H1 (cell line): ENCODE data around the gene PTPRJ. TPM values are rescaled to one million over a fixed set of nuclear protein-coding genes. Genes with fewer than 3 reads are reported as not detected.

Source experiments
- CTCF ChIA-PET: fragments of 300-600 bp; sonication (Branson Sonifier 250); formaldehyde crosslinking; loops from one replicate; lab custom pipeline; 2021; ENCODE audit not compliant: partially characterized antibody; lab: Charles Lee
- POLR2A ChIA-PET: fragments of 300-600 bp; sonication (Branson Sonifier 250); formaldehyde crosslinking; loops from one replicate; lab custom pipeline; 2021; ENCODE audit warnings: inconsistent platforms; ENCODE audit not compliant: partially characterized antibody; lab: Charles Lee
- DNase-seq, 2 experiments: peaks; one replicate each; pipeline versions ENCODE4 v3.0.0 to v3.0.0-alpha.2; 2010 to 2022; ENCODE audit warnings: low spot score in 2 of 2, low read depth in 1 of 2, mixed read lengths in 1 of 2
- FAIRE-seq: peaks from 2 replicates; lab custom pipeline; 2011; peaks lifted over from hg19 to GRCh38; lab: Jason Lieb, UNC
- H2AFZ ChIP-seq: 2 replicates; pipeline ENCODE4 v1.8.1; 2012; ENCODE audit warnings: low read length, inconsistent platforms
- H2AK5ac ChIP-seq: 2 replicates; pipeline ENCODE4 v1.6.1; 2013; ENCODE audit warnings: low read depth, low read length
- H2BK120ac ChIP-seq: replicated peaks from 2 replicates; pipeline ENCODE3; 2013; ENCODE audit warnings: low read depth, low read length, inconsistent platforms
- H2BK12ac ChIP-seq: 2 replicates; pipeline ENCODE4 v1.6.1; 2013; ENCODE audit warnings: low read depth, low read length
- H2BK15ac ChIP-seq: 2 replicates; pipeline ENCODE4 v1.6.1; 2013; ENCODE audit warnings: low read length
- H2BK20ac ChIP-seq: 2 replicates; pipeline ENCODE4 v1.6.1; 2013; ENCODE audit warnings: low read length
- H2BK5ac ChIP-seq: 2 replicates; pipeline ENCODE4 v1.6.1; 2013; ENCODE audit warnings: low read depth, low read length
- H3K14ac ChIP-seq: 2 replicates; pipeline ENCODE4 v1.6.1; 2013; ENCODE audit warnings: inconsistent platforms; ENCODE audit not compliant: insufficient read length
- H3K18ac ChIP-seq: 2 replicates; pipeline ENCODE4 v1.6.1; 2013; ENCODE audit warnings: low read length; ENCODE audit errors: extremely low read depth
- H3K23ac ChIP-seq: 2 replicates; pipeline ENCODE4 v1.6.1; 2013; ENCODE audit warnings: inconsistent platforms; ENCODE audit not compliant: insufficient read length
- H3K23me2 ChIP-seq: 2 replicates; pipeline ENCODE4 v1.6.1; 2013; ENCODE audit warnings: low read depth, low read length
- H3K27ac ChIP-seq: 2 replicates; pipeline ENCODE4 v1.6.1; 2011; ENCODE audit warnings: low read depth, low read length, inconsistent platforms
- H3K27me3 ChIP-seq, 4 experiments: replicated peaks in 1 of 4; 1 replicate in 1 of 4; 2 replicates in 3 of 4; pipeline versions ENCODE4 v1.6.1 to v1.8.1; 2011 to 2013; ENCODE audit warnings: low read length in 3 of 4, mild to moderate bottlenecking in 3 of 4, inconsistent platforms in 2 of 4, mixed read lengths in 2 of 4, moderate library complexity in 1 of 4; ENCODE audit not compliant: control insufficient read depth in 3 of 4, insufficient read depth in 3 of 4; ENCODE audit errors: extremely low read depth in 1 of 4
- H3K36me3 ChIP-seq, 4 experiments: 2 replicates each; pipeline versions ENCODE4 v1.6.1 to v1.8.1; 2011 to 2013; ENCODE audit warnings: mild to moderate bottlenecking in 4 of 4, low read length in 3 of 4, moderate library complexity in 2 of 4, control low read depth in 1 of 4, inconsistent platforms in 1 of 4; ENCODE audit not compliant: insufficient read depth in 4 of 4, control insufficient read depth in 2 of 4
- H3K4ac ChIP-seq: replicated peaks from 2 replicates; pipeline ENCODE3; 2013; ENCODE audit warnings: low read length, low read depth, mixed read lengths, inconsistent platforms; ENCODE audit not compliant: insufficient read length
- H3K4me1 ChIP-seq, 4 experiments: replicated peaks in 1 of 4; 1 replicate in 1 of 4; 2 replicates in 3 of 4; pipeline versions ENCODE4 v1.6.1 to v1.8.1; 2011 to 2013; ENCODE audit warnings: low read length in 3 of 4, inconsistent platforms in 2 of 4, mixed read lengths in 1 of 4; ENCODE audit not compliant: insufficient read depth in 4 of 4, control insufficient read depth in 3 of 4
- H3K4me2 ChIP-seq, 2 experiments: 2 replicates each; pipeline versions ENCODE4 v1.6.1 to v1.8.1; 2011 to 2013; ENCODE audit warnings: low read depth in 2 of 2, low read length in 2 of 2, control low read depth in 1 of 2, inconsistent platforms in 1 of 2, mild to moderate bottlenecking in 1 of 2; ENCODE audit not compliant: insufficient read depth in 1 of 2
- H3K4me3 ChIP-seq, 4 experiments: fragments of 200-600, 300-600 bp in 1 of 4; sonication (generic), shearing (Covaris generic), sonication (Bioruptor Twin) in 1 of 4; 2 replicates each; pipeline versions ENCODE4 v1.5.1 to v1.8.1; 2011 to 2016; ENCODE audit warnings: low read length in 4 of 4, low read depth in 3 of 4, control low read depth in 2 of 4, inconsistent platforms in 2 of 4, mild to moderate bottlenecking in 2 of 4, mixed read lengths in 1 of 4, moderate library complexity in 1 of 4; ENCODE audit not compliant: insufficient read depth in 2 of 4; ENCODE audit errors: extremely low read depth in 1 of 4
- H3K56ac ChIP-seq: replicated peaks from 2 replicates; pipeline ENCODE3; 2013; ENCODE audit warnings: low read depth, mild to moderate bottlenecking, mixed read lengths, low read length, inconsistent platforms; ENCODE audit not compliant: insufficient read length
- H3K79me1 ChIP-seq: 2 replicates; pipeline ENCODE4 v1.6.1; 2013; ENCODE audit warnings: low read depth, low read length, control low read depth
- H3K79me2 ChIP-seq, 2 experiments: 2 replicates each; pipeline versions ENCODE4 v1.6.1 to v1.8.1; 2012 to 2013; ENCODE audit warnings: low read length in 2 of 2, mild to moderate bottlenecking in 2 of 2, inconsistent platforms in 1 of 2; ENCODE audit not compliant: insufficient read depth in 2 of 2, control insufficient read depth in 1 of 2
- H3K9ac ChIP-seq, 4 experiments: replicated peaks in 1 of 4; 1 replicate in 1 of 4; 2 replicates in 3 of 4; pipeline versions ENCODE4 v1.6.1 to v1.8.1; 2011 to 2013; ENCODE audit warnings: low read depth in 3 of 4, low read length in 3 of 4, control low read depth in 2 of 4, mild to moderate bottlenecking in 2 of 4, moderate library complexity in 2 of 4, inconsistent platforms in 1 of 4; ENCODE audit errors: extremely low read depth in 1 of 4
- H3K9me3 ChIP-seq, 2 experiments: 2 replicates each; pipeline versions ENCODE4 v1.6.1 to v1.8.1; 2012 to 2013; ENCODE audit warnings: mild to moderate bottlenecking in 2 of 2, moderate library complexity in 2 of 2, control low read depth in 1 of 2, inconsistent platforms in 1 of 2, low read depth in 1 of 2, low read length in 1 of 2, mixed read lengths in 1 of 2; ENCODE audit not compliant: insufficient read depth in 2 of 2
- H4K20me1 ChIP-seq, 2 experiments: replicated peaks in 1 of 2; 2 replicates each; pipeline versions ENCODE3 to v1.8.1; 2011 to 2013; ENCODE audit warnings: inconsistent platforms in 2 of 2, low read length in 2 of 2, mild to moderate bottlenecking in 1 of 2; ENCODE audit not compliant: insufficient read depth in 2 of 2, control insufficient read depth in 1 of 2
- H4K5ac ChIP-seq: 2 replicates; pipeline ENCODE4 v1.6.1; 2013; ENCODE audit warnings: low read length, low read depth, mixed read lengths, inconsistent platforms; ENCODE audit not compliant: insufficient read length
- H4K8ac ChIP-seq: 2 replicates; pipeline ENCODE4 v1.8.0; 2013; ENCODE audit warnings: mild to moderate bottlenecking, moderate library complexity, low read length, inconsistent platforms; ENCODE audit not compliant: insufficient read depth; ENCODE audit errors: extremely low read depth
- H4K91ac ChIP-seq: replicated peaks from 2 replicates; pipeline ENCODE3; 2013; ENCODE audit warnings: low read length, mixed read lengths, inconsistent platforms; ENCODE audit not compliant: insufficient read length
- HDAC6 ChIP-seq: IDR thresholded peaks from one replicate; pipeline ENCODE4 v1.7.1; 2012; ENCODE audit warnings: low read depth, mild to moderate bottlenecking, inconsistent platforms, low read length, moderate library complexity
- SIRT6 ChIP-seq: IDR thresholded peaks from one replicate; pipeline ENCODE4 v1.7.1; 2012; ENCODE audit warnings: low read length, inconsistent platforms
- WGBS, 2 experiments: shearing (Covaris generic) in 1 of 2; methylation state at CpG; one replicate each; pipeline versions ENCODE4 v1.1.6 to v1.1.7; 2013 to 2015; ENCODE audit warnings: low lambda C conversion rate in 2 of 2, mixed read lengths in 2 of 2, inconsistent platforms in 1 of 2, low coverage in 1 of 2, missing lambda C conversion rate in 1 of 2; ENCODE audit not compliant: insufficient replicate concordance in 2 of 2, insufficient coverage in 1 of 2, insufficient read length in 1 of 2; ENCODE audit errors: extremely low coverage in 1 of 2, missing lambda C conversion rate in 1 of 2; 5-methylcytosine and 5-hydroxymethylcytosine counted together
- polyA plus RNA-seq, 7 experiments: library from polyadenylated mRNA; depleted of rRNA in 3 of 7; stranded (reverse) in 5 of 7; unstranded in 2 of 7; fragments of >200 nt in 5 of 7; fragments of 200-250 nt in 2 of 7; gene quantifications; 1 replicate in 5 of 7; 2 replicates in 1 of 7; 4 replicates in 1 of 7; pipeline versions ENCODE4 v1.2.1 to v1.2.3, GENCODE V29; 2011 to 2013; ENCODE audit warnings: missing spikeins in 2 of 7, mixed read lengths in 2 of 7
- total RNA-seq: library from RNA; stranded (reverse); fragmentation: NEBNext Ultra II Directional; extraction: Animal tissue kit (Norgen Biotek cat#: 25700); gene quantifications from 2 replicates; pipeline ENCODE4 v1.2.1, GENCODE V29; 2021

PTPRJ gene
- total and polyA plus RNA-seq, 2 of the 8 experiments (the other 6 are each of a cell fraction or from before 2014, with no cell fraction given) = 4.4 to 22.6 TPM

GRCh38 chr11:48207881-48208280, 227.5 kb downstream of the PTPRJ start:
- Histone ChIP-seq H4K91ac (no peak overlapping the region), H4K5ac (no peak overlapping the region), H2BK20ac (no peak overlapping the region), H3K23me2 (no peaks in the 10 kb centered on the region), H2AK5ac (no peak overlapping the region), H3K79me2 (no peaks in the 10 kb centered on the region), H3K36me3 (no peaks in the 10 kb centered on the region), H3K18ac (no peak overlapping the region), H3K56ac (no peak overlapping the region), H3K79me1 (no peaks in the 10 kb centered on the region), H3K4me2 (no peak overlapping the region), H3K4me3 (no peak overlapping the region), H2BK120ac (no peak overlapping the region), H3K14ac (no peak overlapping the region), H3K27me3 (no peaks in the 10 kb centered on the region), H3K27ac (no peak overlapping the region), H3K9ac (no peak overlapping the region), H3K9me3 (peaks cover 51 to 53% of the 10 kb centered on the region in 2 experiments), H2BK5ac (no peak overlapping the region), H3K23ac (no peak overlapping the region), H2BK12ac (no peak overlapping the region), H4K8ac (no peak overlapping the region), H2BK15ac (no peak overlapping the region), H3K4me1 (no peaks in the 10 kb centered on the region), H2AFZ (no peak overlapping the region), H4K20me1 (no peaks in the 10 kb centered on the region), H3K4ac (no peak overlapping the region)
- WGBS, 2 experiments = 73% methylated on average over 2 of the region's 2 CpGs; no CpG with 5 or more reads in 1 of the 2 experiments
- POLR2A ChIA-PET = no interaction called here
- DNase-seq (no peak), FAIRE-seq (no peak)
- no peak for TF ChIP-seq SIRT6
- no peak for TF ChIP-seq HDAC6
- CTCF ChIA-PET = interaction anchor here (1.2 kb wide), 1 partner anchor 9 kb away, joined by 4 read pairs; no protein-coding TSS in a partner anchor
